Heart right ventricle (tissue), 16 donors: ENCODE results near the gene VPS54. TPM values are rescaled to one million over a fixed set of nuclear protein-coding genes. Genes with fewer than 3 reads are reported as not detected.
A peak's percentile ranks its signal among the peaks of the same experiment; 100 is the strongest.

Source experiments
- ATAC-seq, 8 donors: fragments of 200-7000 bp; cut with Tn5 transposase; one replicate each; pipeline ENCODE4 v1.9.1; 2020; ENCODE audit warnings: mild to moderate bottlenecking in 8 of 8, moderate library complexity in 8 of 8, moderate number of reproducible peaks in 1 of 8
- DNase-seq, 2 donors: peaks; one replicate each; pipeline ENCODE4 v3.0.0-alpha.2; 2020
- H3K27ac ChIP-seq, 10 donors: fragments of 200-600 bp; sonication (generic) in 2 of 10; one replicate each; pipeline versions ENCODE4 v1.5.0 to v1.8.0; 2020 to 2022; ENCODE audit warnings: mild to moderate bottlenecking in 3 of 10
- H3K27me3 ChIP-seq, 7 donors: fragments of 200-600 bp; one replicate each; pipeline ENCODE4 v1.8.0; 2021 to 2022; ENCODE audit warnings: mild to moderate bottlenecking in 2 of 7
- H3K36me3 ChIP-seq, 9 donors: fragments of 200-600 bp; sonication (generic) in 1 of 9; one replicate each; pipeline versions ENCODE4 v1.5.0 to v1.8.0; 2020 to 2022; ENCODE audit warnings: mild to moderate bottlenecking in 2 of 9
- H3K4me1 ChIP-seq, 9 donors: fragments of 200-600 bp; sonication (generic) in 1 of 9; one replicate each; pipeline versions ENCODE4 v1.5.0 to v1.8.0; 2020 to 2022; ENCODE audit warnings: mild to moderate bottlenecking in 4 of 9
- H3K4me3 ChIP-seq, 10 donors: fragments of 200-600 bp; sonication (generic) in 2 of 10; one replicate each; pipeline versions ENCODE4 v1.5.0 to v1.8.0; 2020 to 2022; ENCODE audit warnings: mild to moderate bottlenecking in 7 of 10, moderate library complexity in 2 of 10
- H3K9me3 ChIP-seq, 11 donors: fragments of 200-600 bp in 10 of 11; sonication (generic) in 2 of 11; one replicate each; pipeline versions ENCODE4 v1.5.0 to v1.8.0; 2013 to 2022; ENCODE audit warnings: mild to moderate bottlenecking in 2 of 11, control low read depth in 1 of 11, moderate library complexity in 1 of 11
- CTCF ChIP-seq, 9 donors: fragments of 200-600 bp; sonication (generic) in 2 of 9; IDR thresholded peaks; one replicate each; pipeline versions ENCODE4 v1.5.0 to v1.8.0; 2021 to 2022; ENCODE audit warnings: antibody characterized with exemption in 9 of 9, mild to moderate bottlenecking in 5 of 9, moderate library complexity in 1 of 9
- WGBS, 2 donors: extraction: QIAGEN DNeasy Blood & Tissue Kit; methylation state at CpG; one replicate each; pipeline ENCODE4 v1.1.7; 2013; ENCODE audit warnings: inconsistent platforms in 1 of 2; 5-methylcytosine and 5-hydroxymethylcytosine counted together
- intact Hi-C, 10 donors: fragments of 100-400 bp; cut with DNase I; formaldehyde crosslinking; loops; one replicate each; pipeline versions ENCODE4 v1.11.1 to v1.14.2; 2022
- polyA plus RNA-seq, 2 donors: library from polyadenylated mRNA; stranded (reverse); fragments of 200-250 nt; gene quantifications; one replicate each; pipeline ENCODE4 v1.2.3, GENCODE V29; 2013
- total RNA-seq, 10 donors: library from RNA; stranded (reverse); fragmentation: NEBNext Ultra II Directional in 3 of 10; extraction: Animal tissue kit (Norgen Biotek cat#: 25700) in 3 of 10; gene quantifications; one replicate each; pipeline versions ENCODE4 v1.2.1 to v1.2.4, GENCODE V29; 2021 to 2023
- donor health status: Arrhythmogenic right ventricular cardiomyopathy.
- donor health status: ischemic (EF 13 %, LVEDD 7.1; RV severe dilation, severe dysfunction).
- donor health status: healthy with polysubstance abuse.
- donor health status: DM: no; HTN: yes; CAD: no.
- donor health status: DM: no; HTN: no; CAD: no.
- donor health status: ischemic (EF 25% LVEDD 6.9; RV normal size, moderate dysfunction).
- donor health status: ischemic (EF 25% LVEDD 5.7; RV mildly dilated, moderate dysfunction).
- donor health status: healthy.
- donor health status: DM: yes; HTN: yes; CAD: no.
- donor health status: Ischemic cardiomyopathy.
- donor health status: ischemic (EF 35%, LVEDD 5.7; RV mildly dilated, moderate dysfunction).
- donor health status: nonischemic (EF 11% LVEDD 7.7; RV severe dilation, severe dysfunction).
- donor health status: DM: yes; HTN: yes; CAD: no.
- donor health status: PGD.
- donor health status: ischemic (EF 29% LVEDD 5.4; RV normal size, mild dysfunction).
- donor health status: nonischemic (EF 23%, LVEDD 6.1; RV moderate dilation, normal function).

Gene VPS54
- total and polyA plus RNA-seq, 12 donors = 8.3 to 12.7 (median 10.5) TPM

GRCh38 chr2:64012115-64012514, 7.1 kb downstream of the VPS54 start:
- Histone ChIP-seq H3K4me3 (no peak overlapping the region), H3K4me1 (peaks cover 0 to 65% (median 38%) of the 10 kb centered on the region in 9 donors), H3K27ac (no peak overlapping the region), H3K9me3 (no peaks in the 10 kb centered on the region), H3K27me3 (no peaks in the 10 kb centered on the region), H3K36me3 (no peaks in the 10 kb centered on the region)
- WGBS, 2 donors = 51 to 90% methylated on average over 2 of the region's 2 CpGs
- ATAC-seq (peak in 1 of 8 donors; percentile 27), DNase-seq (no peak)
- intact Hi-C loops = no loop called here
- TF ChIP-seq CTCF (IDR thresholded peaks at IDR 0.05) = no peak

GRCh38 chr2:64008434-64009009, 10.7 kb downstream of the VPS54 start:
- no peak overlapping the region for H3K4me3 ChIP-seq
- DNase-seq = no peak
- H3K27ac ChIP-seq = no peak overlapping the region
- H3K27me3 ChIP-seq = no peaks in the 10 kb centered on the region
- no peak for TF ChIP-seq CTCF (IDR thresholded peaks at IDR 0.05)
- 97% methylated on average over 4 of the region's 4 CpGs for WGBS, 2 donors
- intact Hi-C loops = no loop called here
- peaks cover 0 to 9% (median 0%) of the 10 kb centered on the region in 9 donors for H3K36me3 ChIP-seq
- H3K9me3 ChIP-seq = no peaks in the 10 kb centered on the region
- H3K4me1 ChIP-seq = peaks cover 0 to 43% (median 22%) of the 10 kb centered on the region in 9 donors
- ATAC-seq = peak in 1 of 8 donors; percentile 42

- WGBS, 2 donors = 85 to 94% methylated on average over 7 of the region's 7 CpGs
- no peaks in the 10 kb centered on the region for H3K9me3 ChIP-seq
- no peak for TF ChIP-seq CTCF (IDR thresholded peaks at IDR 0.05)
- H3K4me3 ChIP-seq = no peak overlapping the region
- peaks cover 0 to 45% (median 28%) of the 10 kb centered on the region in 9 donors for H3K4me1 ChIP-seq
- H3K27ac ChIP-seq = no peak overlapping the region
- peaks cover 0 to 9% (median 0%) of the 10 kb centered on the region in 9 donors for H3K36me3 ChIP-seq
- no peak for ATAC-seq
- intact Hi-C loops = no loop called here
- no peaks in the 10 kb centered on the region for H3K27me3 ChIP-seq
- no peak for DNase-seq
Measured at GRCh38 chr2:64007924-64008323, 11.3 kb downstream of the VPS54 start.

GRCh38 chr2:64005707-64006356, 13.4 kb downstream of the VPS54 start:
- TF ChIP-seq CTCF (IDR thresholded peaks at IDR 0.05) = no peak
- intact Hi-C loops = no loop called here
- Histone ChIP-seq H3K27ac (no peak overlapping the region), H3K4me3 (no peak overlapping the region), H3K36me3 (peaks cover 0 to 13% (median 0%) of the 10 kb centered on the region in 9 donors), H3K27me3 (no peaks in the 10 kb centered on the region), H3K9me3 (no peaks in the 10 kb centered on the region), H3K4me1 (peaks cover 0 to 49% (median 34%) of the 10 kb centered on the region in 9 donors)
- WGBS, 2 donors = 96% methylated on average over 2 of the region's 2 CpGs
- ATAC-seq (no peak), DNase-seq (no peak)
